Measurements from ENCODE around the gene CPPED1. TPM values are rescaled to one million over a fixed set of nuclear protein-coding genes. Genes with fewer than 3 reads are reported as not detected.

CPPED1 gene
- total RNA-seq, 1 experiment from 2014 or later: 7.9 TPM

DNA sequence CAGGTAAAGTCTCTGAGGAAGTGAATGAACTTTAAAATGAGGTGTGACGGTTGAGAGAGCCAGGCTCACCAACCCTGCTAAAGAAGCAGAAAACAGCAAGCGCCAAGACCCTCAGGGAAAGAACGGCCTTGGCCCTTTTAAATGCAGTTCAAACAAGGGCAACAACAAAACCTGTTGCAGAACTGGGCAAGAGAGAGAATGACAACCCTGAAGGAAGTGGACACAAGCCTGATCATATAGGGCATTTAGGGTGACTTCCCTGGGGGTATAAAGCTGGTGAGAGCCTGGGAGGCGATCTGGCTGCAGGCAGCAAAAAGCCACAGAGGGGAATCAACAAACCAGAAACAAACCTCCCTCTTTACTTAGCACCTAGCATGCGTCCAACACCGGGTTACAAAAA is 1.0 kb downstream of the CPPED1 start:
- no peak overlapping the region for H2BK120ac ChIP-seq (ENCODE audit: low read depth, low read length, poor library complexity, severe bottlenecking)
- H3K27me3 ChIP-seq (ENCODE audit: insufficient read depth, low read length): no peaks in the 10 kb centered on the region
- H3K36me3 Mint-ChIP-seq (ENCODE audit: insufficient read depth in 1 of 3, low read depth in 3 of 3): no peaks in the 10 kb centered on the region
- no peak overlapping the region for H3K4ac ChIP-seq (ENCODE audit: low read depth, low read length)
- no peaks in the 10 kb centered on the region for H3K27me3 Mint-ChIP-seq (ENCODE audit: low read depth)
- no peak overlapping the region for H2BK15ac ChIP-seq (ENCODE audit: low read depth, low read length)
- no peaks in the 10 kb centered on the region for H3K9me3 ChIP-seq (ENCODE audit: control insufficient read depth, low read depth, low read length)
- H3K4me2 ChIP-seq (ENCODE audit: insufficient read depth, insufficient read length, low read length): peak overlapping the region; percentile 47
- no peak overlapping the region for H3K9ac ChIP-seq (ENCODE audit: extremely low read depth, insufficient read length, low read length)
- H3K23ac ChIP-seq (ENCODE audit: insufficient read length, low read depth, low read length): no peak overlapping the region
- H3K14ac ChIP-seq (ENCODE audit: insufficient read depth, low read length): no peak overlapping the region
- H3K9me3 Mint-ChIP-seq: no peaks in the 10 kb centered on the region
- no peak overlapping the region for H2AFZ ChIP-seq (ENCODE audit: low read length)
- H3K4me1 ChIP-seq (ENCODE audit: insufficient read depth, low read length): no peaks in the 10 kb centered on the region
- WGBS (ENCODE audit: extremely low coverage, insufficient read length, low lambda C conversion rate): no CpG with 5 or more reads among the region's 6 CpGs
- H3K56ac ChIP-seq (ENCODE audit: insufficient read length, low read depth, low read length): no peak overlapping the region
- H3K23me2 ChIP-seq (ENCODE audit: insufficient read length, low read depth, low read length, poor library complexity, severe bottlenecking): peaks cover 6% of the 10 kb centered on the region
- H2AK5ac ChIP-seq (ENCODE audit: insufficient read length, low read length): no peak overlapping the region
- TF ChIP-seq, protein P1, sequence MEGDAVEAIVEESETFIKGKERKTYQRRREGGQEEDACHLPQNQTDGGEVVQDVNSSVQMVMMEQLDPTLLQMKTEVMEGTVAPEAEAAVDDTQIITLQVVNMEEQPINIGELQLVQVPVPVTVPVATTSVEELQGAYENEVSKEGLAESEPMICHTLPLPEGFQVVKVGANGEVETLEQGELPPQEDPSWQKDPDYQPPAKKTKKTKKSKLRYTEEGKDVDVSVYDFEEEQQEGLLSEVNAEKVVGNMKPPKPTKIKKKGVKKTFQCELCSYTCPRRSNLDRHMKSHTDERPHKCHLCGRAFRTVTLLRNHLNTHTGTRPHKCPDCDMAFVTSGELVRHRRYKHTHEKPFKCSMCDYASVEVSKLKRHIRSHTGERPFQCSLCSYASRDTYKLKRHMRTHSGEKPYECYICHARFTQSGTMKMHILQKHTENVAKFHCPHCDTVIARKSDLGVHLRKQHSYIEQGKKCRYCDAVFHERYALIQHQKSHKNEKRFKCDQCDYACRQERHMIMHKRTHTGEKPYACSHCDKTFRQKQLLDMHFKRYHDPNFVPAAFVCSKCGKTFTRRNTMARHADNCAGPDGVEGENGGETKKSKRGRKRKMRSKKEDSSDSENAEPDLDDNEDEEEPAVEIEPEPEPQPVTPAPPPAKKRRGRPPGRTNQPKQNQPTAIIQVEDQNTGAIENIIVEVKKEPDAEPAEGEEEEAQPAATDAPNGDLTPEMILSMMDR (conservative IDR thresholded peaks at IDR 0.05): no peak
- H4K8ac ChIP-seq (replicated peaks; ENCODE audit: insufficient read length, low read depth, low read length): no peak overlapping the region
- H2BK20ac ChIP-seq (ENCODE audit: low read depth, low read length, poor library complexity, severe bottlenecking): no peak overlapping the region
- H3K79me1 ChIP-seq (ENCODE audit: insufficient read depth, low read depth, low read length, poor library complexity, severe bottlenecking): no peaks in the 10 kb centered on the region
- H3K79me2 ChIP-seq (ENCODE audit: insufficient read depth, low read length): no peaks in the 10 kb centered on the region
- H3K18ac ChIP-seq (ENCODE audit: insufficient read length, low read depth, low read length): no peak overlapping the region
- DNase-seq: no peak
- H4K91ac ChIP-seq (ENCODE audit: insufficient read length, low read depth, low read length): no peak overlapping the region
- H3T11ph ChIP-seq (ENCODE audit: low read length): no peak overlapping the region
- no peak overlapping the region for H2BK12ac ChIP-seq (ENCODE audit: insufficient read length, low read depth, low read length)
- H2BK5ac ChIP-seq (ENCODE audit: insufficient read length, low read length): no peak overlapping the region
- no peak overlapping the region for H4K5ac ChIP-seq (ENCODE audit: insufficient read length, low read depth, low read length)
- no peaks in the 10 kb centered on the region for H4K20me1 ChIP-seq (ENCODE audit: control insufficient read depth, insufficient read depth, insufficient read length)
- H3K4me1 Mint-ChIP-seq: peaks cover 15 to 17% of the 10 kb centered on the region in 2 experiments
- H3K27ac ChIP-seq (ENCODE audit: insufficient read length, low read depth, low read length): no peak overlapping the region
- peak overlapping the region in 1 of 3 experiments; percentile 94; a peak in 2 of 7 replicates for H3K27ac Mint-ChIP-seq
- peak overlapping the region; percentile 89 for H3K4me3 Mint-ChIP-seq
